Neural progenitor cell (in vitro differentiated cells): ENCODE results near the gene SLC22A23.

ENCODE experiments used
- EZH2 ChIP-seq: fragments of 200-600 bp; sonication (generic); IDR thresholded peaks from 2 replicates; pipeline ENCODE4 v1.6.1; 2017; ENCODE audit warnings: antibody characterized with exemption, mild to moderate bottlenecking, moderate library complexity
- EZH2phosphoT487 ChIP-seq: fragments of 200-600 bp; sonication (generic); IDR thresholded peaks from 2 replicates; pipeline ENCODE4 v1.6.1; 2017; ENCODE audit warnings: antibody characterized with exemption
- TF ChIP-seq, protein P1 (sequence below): fragments of 200-600 bp; sonication (generic); IDR thresholded peaks from 2 replicates; pipeline ENCODE4 v1.5.1; 2017; ENCODE audit warnings: antibody characterized with exemption, mild to moderate bottlenecking

DNA sequence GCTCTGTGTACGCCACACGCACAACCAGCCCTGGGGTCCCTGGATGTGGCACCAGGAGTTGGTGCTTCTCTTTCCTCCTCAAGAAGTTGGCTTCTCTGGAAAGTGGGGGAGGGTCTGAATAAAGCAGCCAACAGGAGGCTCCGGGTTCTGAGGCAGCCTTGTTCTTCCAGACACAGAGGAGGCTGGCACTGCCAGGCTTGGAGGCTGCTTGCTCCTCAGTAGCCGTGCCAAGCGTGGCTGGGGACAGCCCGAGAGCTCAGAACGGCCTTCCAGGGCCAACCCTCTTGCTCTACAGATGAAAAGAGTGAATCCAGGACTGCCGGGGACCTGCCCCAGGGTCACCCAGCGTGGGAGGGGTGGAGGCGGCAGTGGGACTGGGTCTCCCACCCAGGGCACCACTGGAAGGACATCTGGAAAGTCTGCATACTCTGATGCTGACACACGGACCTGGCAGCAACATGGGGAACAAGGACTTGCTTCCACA, 70.4 kb downstream of the SLC22A23 start:
- TF ChIP-seq, protein P1, sequence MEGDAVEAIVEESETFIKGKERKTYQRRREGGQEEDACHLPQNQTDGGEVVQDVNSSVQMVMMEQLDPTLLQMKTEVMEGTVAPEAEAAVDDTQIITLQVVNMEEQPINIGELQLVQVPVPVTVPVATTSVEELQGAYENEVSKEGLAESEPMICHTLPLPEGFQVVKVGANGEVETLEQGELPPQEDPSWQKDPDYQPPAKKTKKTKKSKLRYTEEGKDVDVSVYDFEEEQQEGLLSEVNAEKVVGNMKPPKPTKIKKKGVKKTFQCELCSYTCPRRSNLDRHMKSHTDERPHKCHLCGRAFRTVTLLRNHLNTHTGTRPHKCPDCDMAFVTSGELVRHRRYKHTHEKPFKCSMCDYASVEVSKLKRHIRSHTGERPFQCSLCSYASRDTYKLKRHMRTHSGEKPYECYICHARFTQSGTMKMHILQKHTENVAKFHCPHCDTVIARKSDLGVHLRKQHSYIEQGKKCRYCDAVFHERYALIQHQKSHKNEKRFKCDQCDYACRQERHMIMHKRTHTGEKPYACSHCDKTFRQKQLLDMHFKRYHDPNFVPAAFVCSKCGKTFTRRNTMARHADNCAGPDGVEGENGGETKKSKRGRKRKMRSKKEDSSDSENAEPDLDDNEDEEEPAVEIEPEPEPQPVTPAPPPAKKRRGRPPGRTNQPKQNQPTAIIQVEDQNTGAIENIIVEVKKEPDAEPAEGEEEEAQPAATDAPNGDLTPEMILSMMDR = no peak
- TF ChIP-seq EZH2 (no peak), EZH2phosphoT487 (no peak)
